T-helper 2 cell (primary cell): ENCODE data around the gene SLITRK2.

ENCODE experiments used
- DNase-seq, 5 experiments: peaks; one replicate each; pipeline versions ENCODE4 v3.0.0 to v3.0.0-alpha.2; 2012 to 2022

The SLITRK2 gene

GRCh38 chrX:145861818-145862217, 44.2 kb downstream of the SLITRK2 start:
- DNase-seq, result no peak

GRCh38 chrX:145865082-145865481, 47.5 kb downstream of the SLITRK2 start:
- DNase-seq, result no peak
